ENCODE results near the gene SORCS3. TPM values are rescaled to one million over a fixed set of nuclear protein-coding genes. Genes with fewer than 3 reads are reported as not detected.

SORCS3 gene
- total RNA-seq, 1 donor from 2014 or later, result not detected

DNA sequence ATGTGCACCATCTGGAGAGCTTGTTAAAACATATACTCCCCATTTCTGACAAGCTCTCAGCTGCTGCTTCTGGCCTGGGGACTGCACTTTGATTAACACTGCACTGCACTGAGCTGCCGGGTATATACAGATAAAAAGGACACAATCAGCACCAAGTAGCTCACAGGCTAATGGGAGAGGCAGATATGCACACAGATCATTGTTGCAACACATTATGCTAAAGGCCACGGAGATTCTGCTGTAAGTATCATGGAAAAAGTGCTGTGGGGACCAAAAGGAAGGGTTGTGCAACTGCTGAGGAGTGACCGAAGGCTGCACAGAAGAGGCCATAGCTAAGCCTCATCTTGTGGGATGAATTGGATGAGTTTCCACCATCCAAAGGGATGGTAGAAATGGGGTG is 455.2 kb downstream of the SORCS3 start:
- ChIA-PET POLR2A (no interaction called here), CTCF (no interaction called here)
- no peaks in the 10 kb centered on the region for H3K27me3 Mint-ChIP-seq
- no peaks in the 10 kb centered on the region for H3K36me3 Mint-ChIP-seq (ENCODE audit: low read depth)
- TF ChIP-seq, protein P1, sequence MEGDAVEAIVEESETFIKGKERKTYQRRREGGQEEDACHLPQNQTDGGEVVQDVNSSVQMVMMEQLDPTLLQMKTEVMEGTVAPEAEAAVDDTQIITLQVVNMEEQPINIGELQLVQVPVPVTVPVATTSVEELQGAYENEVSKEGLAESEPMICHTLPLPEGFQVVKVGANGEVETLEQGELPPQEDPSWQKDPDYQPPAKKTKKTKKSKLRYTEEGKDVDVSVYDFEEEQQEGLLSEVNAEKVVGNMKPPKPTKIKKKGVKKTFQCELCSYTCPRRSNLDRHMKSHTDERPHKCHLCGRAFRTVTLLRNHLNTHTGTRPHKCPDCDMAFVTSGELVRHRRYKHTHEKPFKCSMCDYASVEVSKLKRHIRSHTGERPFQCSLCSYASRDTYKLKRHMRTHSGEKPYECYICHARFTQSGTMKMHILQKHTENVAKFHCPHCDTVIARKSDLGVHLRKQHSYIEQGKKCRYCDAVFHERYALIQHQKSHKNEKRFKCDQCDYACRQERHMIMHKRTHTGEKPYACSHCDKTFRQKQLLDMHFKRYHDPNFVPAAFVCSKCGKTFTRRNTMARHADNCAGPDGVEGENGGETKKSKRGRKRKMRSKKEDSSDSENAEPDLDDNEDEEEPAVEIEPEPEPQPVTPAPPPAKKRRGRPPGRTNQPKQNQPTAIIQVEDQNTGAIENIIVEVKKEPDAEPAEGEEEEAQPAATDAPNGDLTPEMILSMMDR (IDR thresholded peaks at IDR 0.05), result no peak
- H3K9me3 Mint-ChIP-seq, result no peaks in the 10 kb centered on the region
- no peak overlapping the region for H3K27ac Mint-ChIP-seq
- intact Hi-C loops (cut with micrococcal nuclease), result no loop called here
- ATAC-seq (ENCODE audit: low read depth) (no peak), DNase-seq (no peak)
- no peak overlapping the region for H3K4me3 Mint-ChIP-seq
- no peaks in the 10 kb centered on the region for H3K4me1 Mint-ChIP-seq

DNA sequence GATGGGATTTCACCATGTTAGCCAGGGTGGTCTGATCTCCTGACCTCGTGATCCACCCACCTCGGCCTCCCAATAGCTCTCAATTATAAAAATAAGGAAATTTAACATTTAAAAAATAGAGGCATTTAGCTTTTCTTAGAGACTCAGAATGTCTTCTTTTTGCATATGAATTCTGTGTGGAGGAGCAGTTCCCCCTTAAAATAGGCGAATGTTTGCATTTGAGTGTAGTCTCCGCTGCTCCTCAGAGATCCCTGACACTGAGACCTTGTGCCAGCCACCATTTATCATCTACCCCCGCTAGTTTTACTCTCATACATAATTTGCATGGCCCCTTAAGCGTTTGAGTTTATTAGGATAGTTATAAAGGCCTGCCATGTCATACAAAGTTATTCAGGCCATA is 461.9 kb downstream of the SORCS3 start:
- POLR2A ChIA-PET, result no interaction called here
- H3K27me3 Mint-ChIP-seq, result no peaks in the 10 kb centered on the region
- intact Hi-C loops (cut with micrococcal nuclease), result no loop called here
- no peak overlapping the region for H3K27ac Mint-ChIP-seq
- ATAC-seq (ENCODE audit: low read depth), result no peak
- no peak for DNase-seq
- TF ChIP-seq, protein P1 (IDR thresholded peaks at IDR 0.05), result no peak
- H3K4me3 Mint-ChIP-seq, result no peak overlapping the region
- peaks cover 4% of the 10 kb centered on the region for H3K9me3 Mint-ChIP-seq
- H3K4me1 Mint-ChIP-seq, result no peaks in the 10 kb centered on the region
- H3K36me3 Mint-ChIP-seq (ENCODE audit: low read depth), result no peaks in the 10 kb centered on the region
- CTCF ChIA-PET, result no interaction called here

DNA sequence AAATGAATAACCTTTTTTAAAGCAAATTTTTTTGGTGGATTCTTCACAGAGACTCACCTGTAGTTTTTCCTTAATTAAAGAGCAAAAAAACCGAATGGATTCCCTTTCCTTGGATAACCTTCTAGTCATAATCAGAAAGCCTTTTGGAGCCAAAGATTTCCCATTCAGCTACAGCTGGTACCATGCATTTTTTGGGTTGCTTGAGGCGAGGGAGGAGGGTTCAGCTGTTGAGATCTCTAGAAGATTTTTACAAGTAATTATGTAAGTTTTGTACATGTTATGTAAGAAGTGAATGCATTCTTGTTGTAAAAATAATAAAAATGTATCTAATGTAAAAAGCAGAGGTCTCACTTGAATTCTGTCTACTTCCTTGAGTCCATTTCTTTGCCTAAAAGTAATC is 463.2 kb downstream of the SORCS3 start:
- H3K4me3 Mint-ChIP-seq, result no peak overlapping the region
- DNase-seq, result no peak
- H3K27me3 Mint-ChIP-seq, result no peaks in the 10 kb centered on the region
- ChIA-PET POLR2A (no interaction called here), CTCF (no interaction called here)
- TF ChIP-seq, protein P1 (IDR thresholded peaks at IDR 0.05), result no peak
- no peak for ATAC-seq (ENCODE audit: low read depth)
- intact Hi-C loops (cut with micrococcal nuclease), result no loop called here
- H3K27ac Mint-ChIP-seq, result no peak overlapping the region
- no peaks in the 10 kb centered on the region for H3K4me1 Mint-ChIP-seq
- peaks cover 4% of the 10 kb centered on the region for H3K9me3 Mint-ChIP-seq
- H3K36me3 Mint-ChIP-seq (ENCODE audit: low read depth), result no peaks in the 10 kb centered on the region

DNA sequence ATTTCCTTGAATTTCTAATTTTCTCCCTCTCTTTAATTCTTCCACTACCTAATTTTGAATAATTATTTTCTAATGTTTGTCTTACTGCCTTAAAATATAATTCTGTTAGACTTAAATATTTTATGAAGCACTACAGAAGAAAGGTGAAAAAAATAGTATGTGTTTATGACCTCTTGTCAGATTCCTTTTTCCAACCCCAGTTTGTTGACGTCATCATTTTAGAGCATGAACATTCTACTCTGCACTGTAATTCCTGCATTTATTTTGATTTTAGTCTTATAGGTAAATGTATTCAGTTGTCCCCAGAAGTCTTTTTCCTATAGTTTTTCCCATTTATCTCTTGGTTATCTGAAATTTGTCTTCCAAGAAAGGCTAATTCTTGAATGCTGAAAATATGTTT is 468.1 kb downstream of the SORCS3 start:
- H3K9me3 Mint-ChIP-seq, result peaks cover 3% of the 10 kb centered on the region
- ATAC-seq (ENCODE audit: low read depth) (no peak), DNase-seq (no peak)
- no peak overlapping the region for H3K27ac Mint-ChIP-seq
- H3K4me3 Mint-ChIP-seq, result no peak overlapping the region
- TF ChIP-seq, protein P1 (IDR thresholded peaks at IDR 0.05), result no peak
- H3K4me1 Mint-ChIP-seq, result no peaks in the 10 kb centered on the region
- CTCF ChIA-PET, result no interaction called here
- intact Hi-C loops (cut with micrococcal nuclease), result no loop called here
- POLR2A ChIA-PET, result no interaction called here
- no peaks in the 10 kb centered on the region for H3K27me3 Mint-ChIP-seq
- no peaks in the 10 kb centered on the region for H3K36me3 Mint-ChIP-seq (ENCODE audit: low read depth)

DNA sequence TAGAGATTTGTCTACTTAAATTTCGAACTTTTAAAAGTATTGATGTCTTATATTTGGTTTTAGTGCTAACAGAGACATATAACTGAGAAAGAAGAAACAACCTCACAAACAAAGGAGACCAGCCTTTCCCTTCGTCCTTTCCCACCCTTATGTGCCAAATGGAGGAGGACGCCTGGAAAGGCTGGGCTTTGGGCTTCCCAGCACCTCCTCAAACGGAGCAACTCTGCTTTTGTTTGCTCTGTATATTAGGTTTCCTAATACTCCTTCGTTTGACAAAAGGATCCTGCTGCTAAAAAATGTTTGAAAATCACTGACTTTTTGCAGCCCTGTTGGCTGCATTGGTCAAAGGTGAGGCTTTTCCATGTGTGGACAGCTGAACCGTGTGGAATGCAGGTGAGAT is 471.8 kb downstream of the SORCS3 start:
- ATAC-seq (ENCODE audit: low read depth) (no peak), DNase-seq (no peak)
- no peak overlapping the region for H3K4me3 Mint-ChIP-seq
- no peaks in the 10 kb centered on the region for H3K4me1 Mint-ChIP-seq
- TF ChIP-seq, protein P1 (IDR thresholded peaks at IDR 0.05), result no peak
- intact Hi-C loops (cut with micrococcal nuclease), result no loop called here
- POLR2A ChIA-PET, result no interaction called here
- H3K36me3 Mint-ChIP-seq (ENCODE audit: low read depth), result no peaks in the 10 kb centered on the region
- H3K9me3 Mint-ChIP-seq, result no peaks in the 10 kb centered on the region
- H3K27me3 Mint-ChIP-seq, result no peaks in the 10 kb centered on the region
- no peak overlapping the region for H3K27ac Mint-ChIP-seq
- CTCF ChIA-PET, result no interaction called here
